Loucy (cell line): ENCODE measurements around the gene LRIG3.

Source experiments
- H2AFZ ChIP-seq: fragments of 200-600 bp; sonication (generic); 2 replicates; pipeline ENCODE4 v1.6.0; 2016; ENCODE audit warnings: antibody characterized with exemption, mild to moderate bottlenecking, low read length, moderate library complexity
- H3F3A ChIP-seq: fragments of 200-600 bp; 2 replicates; pipeline ENCODE4 v1.6.0; 2016; ENCODE audit warnings: antibody characterized with exemption, low read depth, mild to moderate bottlenecking
- H3K27me3 ChIP-seq: fragments of 200-600 bp; sonication (generic); 2 replicates; pipeline ENCODE4 v1.6.1; 2014; ENCODE audit warnings: low read length, mild to moderate bottlenecking; ENCODE audit not compliant: insufficient read depth, poor library complexity, severe bottlenecking
- H3K36me3 ChIP-seq: fragments of 200-600 bp; sonication (generic); 2 replicates; pipeline ENCODE4 v1.6.1; 2016; ENCODE audit warnings: low read length; ENCODE audit not compliant: insufficient read depth
- H3K4me1 ChIP-seq: fragments of 200-600 bp; sonication (generic); 2 replicates; pipeline ENCODE4 v1.5.1; 2014; ENCODE audit warnings: low read length, mild to moderate bottlenecking; ENCODE audit not compliant: insufficient read depth, poor library complexity, severe bottlenecking
- H3K4me2 ChIP-seq: fragments of 200-600 bp; sonication (generic); 2 replicates; pipeline ENCODE4 v1.6.0; 2014; ENCODE audit warnings: antibody characterized with exemption, low read length, low read depth, mild to moderate bottlenecking; ENCODE audit not compliant: poor library complexity, severe bottlenecking
- H3K4me3 ChIP-seq: fragments of 200-600 bp; sonication (generic); 2 replicates; pipeline ENCODE4 v1.5.1; 2014; ENCODE audit warnings: low read length, mild to moderate bottlenecking, mixed read lengths; ENCODE audit not compliant: poor library complexity, severe bottlenecking
- H3K79me2 ChIP-seq: fragments of 200-600 bp; sonication (generic); 2 replicates; pipeline ENCODE4 v1.6.1; 2014; ENCODE audit warnings: low read length; ENCODE audit not compliant: insufficient read depth
- H3K9ac ChIP-seq: fragments of 200-600 bp; sonication (generic); 2 replicates; pipeline ENCODE4 v1.6.0; 2014; ENCODE audit warnings: mild to moderate bottlenecking, low read depth, low read length, moderate library complexity; ENCODE audit not compliant: poor library complexity, severe bottlenecking
- H3K9me2 ChIP-seq: fragments of 200-600 bp; sonication (generic); replicated peaks from 2 replicates; pipeline ENCODE4 v1.6.1; 2016; ENCODE audit warnings: low read depth, low read length, mixed read lengths
- H3K9me3 ChIP-seq: fragments of 200-600 bp; sonication (generic); 2 replicates; pipeline ENCODE4 v1.6.1; 2014; ENCODE audit warnings: mild to moderate bottlenecking, antibody characterized with exemption, low read length, low read depth; ENCODE audit not compliant: insufficient read depth
- H4K20me1 ChIP-seq: fragments of 200-600 bp; sonication (generic); 2 replicates; pipeline ENCODE4 v1.6.0; 2014; ENCODE audit warnings: antibody characterized with exemption, low read length, mild to moderate bottlenecking; ENCODE audit not compliant: insufficient read depth, poor library complexity, severe bottlenecking
- EZH2phosphoT487 ChIP-seq: fragments of 200-600 bp; IDR thresholded peaks from 2 replicates; pipeline ENCODE4 v1.6.1; 2018; ENCODE audit warnings: antibody characterized with exemption, mild to moderate bottlenecking, moderate library complexity, borderline replicate concordance
- TF ChIP-seq, protein P1 (sequence below): fragments of 200-600 bp; sonication (generic); conservative IDR thresholded peaks from 2 replicates; pipeline ENCODE4 v1.5.1; 2014; ENCODE audit warnings: mild to moderate bottlenecking, antibody characterized with exemption, low read length

The LRIG3 gene

DNA sequence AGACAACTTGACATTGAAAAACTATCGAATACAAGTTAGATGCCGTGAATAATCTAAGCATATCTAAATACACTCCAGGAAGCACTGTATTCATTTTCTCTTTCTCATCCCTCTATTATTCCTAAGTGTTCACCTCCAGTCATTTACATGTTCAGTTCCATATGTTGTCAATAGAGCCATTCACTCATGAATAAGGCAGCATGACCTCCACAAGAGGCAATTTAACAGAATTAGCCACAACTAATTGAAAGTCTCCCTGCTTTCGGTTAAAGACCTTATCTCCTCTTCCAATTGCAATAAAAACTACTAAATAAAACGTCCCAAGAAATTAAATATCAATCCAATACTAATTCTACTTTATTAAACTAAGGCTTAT is 1.8 kb downstream of the LRIG3 start:
- H2AFZ ChIP-seq = no peak overlapping the region
- no peak overlapping the region for H3K4me2 ChIP-seq
- H3K36me3 ChIP-seq = no peaks in the 10 kb centered on the region
- no peaks in the 10 kb centered on the region for H3K79me2 ChIP-seq
- no peaks in the 10 kb centered on the region for H4K20me1 ChIP-seq
- no peaks in the 10 kb centered on the region for H3K27me3 ChIP-seq
- H3K9ac ChIP-seq = no peak overlapping the region
- H3K9me3 ChIP-seq = no peaks in the 10 kb centered on the region
- H3F3A ChIP-seq = no peaks in the 10 kb centered on the region
- TF ChIP-seq, protein P1, sequence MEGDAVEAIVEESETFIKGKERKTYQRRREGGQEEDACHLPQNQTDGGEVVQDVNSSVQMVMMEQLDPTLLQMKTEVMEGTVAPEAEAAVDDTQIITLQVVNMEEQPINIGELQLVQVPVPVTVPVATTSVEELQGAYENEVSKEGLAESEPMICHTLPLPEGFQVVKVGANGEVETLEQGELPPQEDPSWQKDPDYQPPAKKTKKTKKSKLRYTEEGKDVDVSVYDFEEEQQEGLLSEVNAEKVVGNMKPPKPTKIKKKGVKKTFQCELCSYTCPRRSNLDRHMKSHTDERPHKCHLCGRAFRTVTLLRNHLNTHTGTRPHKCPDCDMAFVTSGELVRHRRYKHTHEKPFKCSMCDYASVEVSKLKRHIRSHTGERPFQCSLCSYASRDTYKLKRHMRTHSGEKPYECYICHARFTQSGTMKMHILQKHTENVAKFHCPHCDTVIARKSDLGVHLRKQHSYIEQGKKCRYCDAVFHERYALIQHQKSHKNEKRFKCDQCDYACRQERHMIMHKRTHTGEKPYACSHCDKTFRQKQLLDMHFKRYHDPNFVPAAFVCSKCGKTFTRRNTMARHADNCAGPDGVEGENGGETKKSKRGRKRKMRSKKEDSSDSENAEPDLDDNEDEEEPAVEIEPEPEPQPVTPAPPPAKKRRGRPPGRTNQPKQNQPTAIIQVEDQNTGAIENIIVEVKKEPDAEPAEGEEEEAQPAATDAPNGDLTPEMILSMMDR = no peak
- no peak for TF ChIP-seq EZH2phosphoT487
- H3K9me2 ChIP-seq = no peaks in the 10 kb centered on the region
- no peaks in the 10 kb centered on the region for H3K4me1 ChIP-seq
- H3K4me3 ChIP-seq = no peak overlapping the region

DNA sequence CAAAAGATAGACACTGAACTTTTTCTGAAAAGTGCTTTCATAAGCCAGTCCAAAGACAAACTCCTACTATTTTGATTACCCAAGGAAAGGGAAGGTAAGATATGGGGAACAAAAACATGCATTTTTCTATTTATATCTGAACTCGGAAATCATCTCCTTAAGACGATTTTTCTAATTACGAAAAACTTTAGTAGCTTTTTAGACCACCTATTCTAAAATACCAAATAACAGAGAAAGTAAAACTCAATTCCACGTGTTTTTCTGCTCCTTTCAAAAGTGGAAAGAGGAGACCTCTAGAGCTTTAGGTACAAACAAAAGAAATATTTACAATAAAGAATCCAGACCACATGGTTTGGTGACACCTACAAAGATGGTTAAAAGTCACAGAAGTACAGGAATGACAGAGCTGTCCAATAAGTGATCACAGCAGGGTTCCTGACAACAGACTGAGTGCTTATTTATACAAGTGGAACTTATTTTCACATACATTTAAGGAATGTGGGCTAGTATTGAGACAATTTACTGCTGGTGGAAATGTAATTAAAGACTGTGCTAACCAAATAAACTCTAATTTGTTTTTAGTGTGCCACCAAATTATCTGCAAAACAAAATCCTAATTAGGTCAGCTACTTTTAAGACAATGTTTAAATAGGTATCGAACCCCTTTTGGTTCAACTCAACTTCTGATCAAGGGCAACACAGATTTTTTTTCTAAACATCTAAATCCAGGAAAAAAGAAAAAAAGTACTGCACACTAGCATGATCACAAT is 2.4 kb downstream of the LRIG3 start:
- Histone ChIP-seq H3K27me3 (no peaks in the 10 kb centered on the region), H3K79me2 (no peaks in the 10 kb centered on the region)

DNA sequence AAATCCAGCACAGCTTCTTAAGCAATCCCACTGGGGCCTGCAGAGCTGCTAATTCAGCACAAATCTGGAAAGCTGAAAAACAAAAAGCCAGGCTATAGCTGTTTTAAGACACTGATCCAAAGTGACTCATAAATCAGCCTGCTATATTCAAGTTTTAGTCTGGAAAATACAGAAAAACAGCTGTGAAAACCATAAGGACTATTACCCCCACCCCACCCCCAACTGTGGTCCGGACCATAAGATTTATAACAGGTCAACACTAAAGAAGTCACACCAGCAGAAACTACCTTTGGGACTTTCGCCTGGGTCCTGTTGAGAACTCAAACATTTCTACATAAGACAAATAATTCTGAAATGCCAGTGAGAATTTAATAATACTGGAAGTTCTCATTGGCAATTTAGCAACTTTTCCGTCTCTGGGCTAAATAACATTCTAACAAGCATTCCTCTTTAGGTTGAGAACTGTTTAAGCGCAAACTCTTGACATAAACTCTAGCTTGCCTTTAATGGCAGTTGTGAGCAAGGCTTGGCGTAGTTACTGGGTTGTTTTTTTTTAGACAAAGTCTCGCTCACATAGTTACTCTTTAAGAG is 3.3 kb downstream of the LRIG3 start:
- Histone ChIP-seq H4K20me1 (no peaks in the 10 kb centered on the region), H2AFZ (no peak overlapping the region), H3K4me1 (no peaks in the 10 kb centered on the region), H3K27me3 (no peaks in the 10 kb centered on the region), H3K4me3 (no peak overlapping the region), H3K9me3 (no peaks in the 10 kb centered on the region), H3K9ac (no peak overlapping the region), H3K36me3 (no peaks in the 10 kb centered on the region), H3K9me2 (no peaks in the 10 kb centered on the region), H3F3A (no peaks in the 10 kb centered on the region), H3K79me2 (no peaks in the 10 kb centered on the region), H3K4me2 (no peak overlapping the region)
- TF ChIP-seq, protein P1 = no peak
- TF ChIP-seq EZH2phosphoT487 = no peak

More for the DNA sequence above, 2.4 kb downstream of the LRIG3 start:
- no peaks in the 10 kb centered on the region for H4K20me1 ChIP-seq
- H3K4me1 ChIP-seq = no peaks in the 10 kb centered on the region
- H3K4me2 ChIP-seq = no peak overlapping the region
- H3K9me2 ChIP-seq = no peaks in the 10 kb centered on the region
- no peak overlapping the region for H3K4me3 ChIP-seq
- H3K36me3 ChIP-seq = no peaks in the 10 kb centered on the region
- TF ChIP-seq EZH2phosphoT487 = no peak
- TF ChIP-seq, protein P1 = no peak
- no peak overlapping the region for H3K9ac ChIP-seq
- no peak overlapping the region for H2AFZ ChIP-seq
- no peaks in the 10 kb centered on the region for H3F3A ChIP-seq
- no peaks in the 10 kb centered on the region for H3K9me3 ChIP-seq
